IgD-negative memory B cell (primary cell): Measurements from ENCODE around the gene ATG5. TPM values are rescaled to one million over a fixed set of nuclear protein-coding genes. Genes with fewer than 3 reads are reported as not detected.
"Not testable (repeated sequence)": the region's sequence is repeated elsewhere in the genome, so short reads cannot be mapped to it uniquely, and the experiment has no call there.

Experiments
- H3K27ac Mint-ChIP-seq, 3 donors: one replicate each; pipeline ENCODE4 v1.8.0; 2020 to 2022; ENCODE audit warnings: mild to moderate bottlenecking in 3 of 3, mixed read lengths in 3 of 3, moderate library complexity in 1 of 3
- H3K27me3 Mint-ChIP-seq: one replicate; pipeline ENCODE4 v1.8.0; 2021; ENCODE audit warnings: mixed read lengths
- H3K36me3 Mint-ChIP-seq: one replicate; pipeline ENCODE4 v1.8.0; 2020; ENCODE audit warnings: mild to moderate bottlenecking, mixed read lengths
- H3K4me1 Mint-ChIP-seq, 3 donors: one replicate each; pipeline ENCODE4 v1.8.0; 2020 to 2022; ENCODE audit warnings: mixed read lengths in 3 of 3, mild to moderate bottlenecking in 1 of 3
- H3K4me3 Mint-ChIP-seq, 4 donors: one replicate each; pipeline ENCODE4 v1.8.0; 2020 to 2022; ENCODE audit warnings: mild to moderate bottlenecking in 4 of 4, mixed read lengths in 4 of 4, moderate library complexity in 3 of 4
- H3K9me3 Mint-ChIP-seq, 3 donors: one replicate each; pipeline ENCODE4 v1.8.0; 2020 to 2021; ENCODE audit warnings: mixed read lengths in 3 of 3, mild to moderate bottlenecking in 1 of 3
- polyA plus RNA-seq: library from polyadenylated mRNA; unstranded; fragments of 300-500 nt; fragmentation: Illumina TruSeq; gene quantifications from one replicate; pipeline ENCODE4 v1.2.3, GENCODE V29; 2021

Gene ATG5
- polyA plus RNA-seq, 1 donor from 2014 or later, result 31.4 TPM

DNA sequence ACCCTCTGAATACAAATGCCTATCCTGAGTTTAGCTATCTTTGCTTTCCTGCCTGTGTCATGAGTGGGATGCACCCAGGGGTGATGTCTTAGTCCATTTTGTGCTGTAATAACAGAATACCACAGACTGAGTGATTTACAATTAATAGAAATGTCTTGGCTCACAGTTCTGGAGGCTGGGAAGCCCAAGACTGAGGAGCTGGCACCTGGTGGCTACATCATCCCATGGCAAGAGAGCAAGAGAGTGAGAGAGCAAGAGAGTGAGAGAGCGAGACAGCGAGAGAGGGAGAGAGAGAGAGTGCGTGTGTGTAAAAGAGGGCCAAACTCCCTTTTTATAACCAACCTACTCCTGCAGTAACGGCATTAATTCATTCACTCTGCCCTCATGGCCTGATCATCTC lies 162.6 kb downstream of the ATG5 start:
- H3K36me3 Mint-ChIP-seq, result peaks cover 4% of the 10 kb centered on the region
- H3K4me1 Mint-ChIP-seq, result peaks cover 29 to 34% (median 30%) of the 10 kb centered on the region in 3 donors
- H3K9me3 Mint-ChIP-seq, result no peaks in the 10 kb centered on the region

DNA sequence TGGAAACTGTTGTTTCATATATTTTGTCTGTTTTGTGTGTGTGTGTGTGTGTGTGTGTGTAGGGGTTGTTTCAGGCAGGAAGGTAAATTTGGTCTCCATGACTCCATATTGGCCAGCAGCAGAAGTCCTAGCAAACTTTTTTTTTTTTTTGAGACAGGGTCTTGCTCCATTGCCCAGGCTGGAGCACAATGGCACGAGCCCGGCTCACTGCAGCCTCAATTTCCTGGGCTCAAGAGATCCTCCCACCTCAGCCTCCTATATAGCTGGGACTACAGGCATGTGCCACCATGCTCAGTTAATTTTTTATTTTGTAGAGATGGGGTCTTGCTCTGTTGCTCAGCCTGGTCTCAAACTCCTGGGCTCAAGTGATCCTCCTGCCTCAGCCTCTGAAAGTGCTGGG lies 163.7 kb downstream of the ATG5 start:
- no peaks in the 10 kb centered on the region for H3K9me3 Mint-ChIP-seq
- H3K27me3 Mint-ChIP-seq, result no peaks in the 10 kb centered on the region
- no peak overlapping the region for H3K4me3 Mint-ChIP-seq
- peaks cover 4% of the 10 kb centered on the region for H3K36me3 Mint-ChIP-seq
- peak overlapping the region in 1 of 3 donors; percentile 33 for H3K27ac Mint-ChIP-seq
- peaks cover 26 to 30% (median 29%) of the 10 kb centered on the region in 3 donors for H3K4me1 Mint-ChIP-seq

More for the DNA sequence above, 162.6 kb downstream of the ATG5 start:
- H3K27ac Mint-ChIP-seq, result peak overlapping the region; percentile 51 to 98 (median 97)
- no peaks in the 10 kb centered on the region for H3K27me3 Mint-ChIP-seq
- peak overlapping the region in 3 of 4 donors; percentile 1 to 82 (median 63) for H3K4me3 Mint-ChIP-seq

DNA sequence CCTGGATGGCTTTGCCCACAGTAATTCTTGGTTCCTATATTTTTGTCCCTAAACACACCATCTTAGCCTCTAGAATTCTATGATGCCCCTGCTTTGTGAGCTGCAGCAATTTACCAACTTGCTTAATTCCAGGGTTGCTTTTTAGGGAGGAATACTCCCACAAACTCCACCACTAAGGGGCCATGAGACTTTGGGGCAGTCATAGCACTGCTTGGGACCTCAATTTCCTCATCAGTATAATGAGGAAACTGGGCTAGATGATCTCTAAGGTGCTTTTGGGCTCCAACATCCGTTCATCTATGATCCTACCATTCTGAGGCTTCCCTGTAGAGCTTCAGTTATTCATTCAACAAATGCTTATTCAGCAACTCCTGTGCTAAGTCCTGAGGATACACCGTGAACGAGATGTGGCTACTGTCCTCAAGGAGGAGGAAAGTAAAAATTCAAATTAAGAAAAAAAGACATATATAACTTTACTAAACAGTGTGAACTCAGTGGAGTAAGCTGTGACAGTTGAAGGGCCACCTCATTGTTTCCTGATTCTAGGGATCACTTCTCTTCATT lies 164.2 kb downstream of the ATG5 start:
- Mint-ChIP-seq H3K27ac (peak overlapping the region in 1 of 3 donors; percentile 36), H3K4me3 (no peak overlapping the region), H3K9me3 (no peaks in the 10 kb centered on the region), H3K36me3 (peaks cover 4% of the 10 kb centered on the region), H3K4me1 (peaks cover 26 to 29% (median 29%) of the 10 kb centered on the region in 3 donors), H3K27me3 (no peaks in the 10 kb centered on the region)

DNA sequence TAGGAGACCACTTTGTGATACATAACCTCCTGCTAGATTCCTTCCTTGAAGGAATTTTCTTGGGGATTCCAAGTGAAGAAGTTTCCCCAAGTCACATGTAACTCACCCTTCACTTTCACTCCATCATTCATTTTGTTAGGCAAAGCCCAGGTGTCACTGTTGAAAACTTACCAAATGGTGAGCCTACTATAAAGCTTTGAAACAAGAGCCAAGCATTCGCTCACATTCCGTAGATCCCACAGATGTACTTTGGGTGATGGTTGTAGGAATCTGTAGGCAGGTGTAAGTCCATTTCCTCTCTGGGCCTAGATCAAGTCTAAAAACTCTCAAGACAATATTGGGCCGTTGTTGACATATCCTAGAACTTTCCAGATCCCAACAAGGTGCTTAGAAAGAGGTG lies 165.4 kb downstream of the ATG5 start:
- Mint-ChIP-seq H3K27ac (no peak overlapping the region), H3K9me3 (no peaks in the 10 kb centered on the region), H3K4me1 (peaks cover 23 to 24% (median 23%) of the 10 kb centered on the region in 3 donors), H3K27me3 (no peaks in the 10 kb centered on the region), H3K4me3 (no peak overlapping the region), H3K36me3 (peaks cover 2% of the 10 kb centered on the region)

DNA sequence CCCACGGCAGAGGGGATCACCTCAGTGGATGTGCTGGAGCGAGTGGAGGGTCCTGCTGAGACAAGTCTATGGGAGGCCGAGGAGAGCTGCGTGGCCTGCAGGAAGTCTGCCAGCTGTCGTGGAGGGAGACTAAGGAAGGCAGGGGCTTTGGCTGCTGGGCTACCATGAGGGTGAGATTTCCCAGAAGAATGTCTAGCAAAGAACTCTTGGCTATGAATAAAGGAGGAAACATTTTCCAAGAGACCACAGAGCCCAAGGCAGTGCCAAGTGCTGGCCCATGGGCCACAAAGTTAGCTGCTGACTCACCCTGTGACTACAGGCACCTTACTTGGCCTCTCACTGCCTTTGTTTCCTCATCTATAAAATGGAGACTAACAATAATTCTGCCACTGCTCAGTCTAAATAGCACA lies 166.0 kb downstream of the ATG5 start:
- peaks cover 2% of the 10 kb centered on the region for H3K36me3 Mint-ChIP-seq
- no peaks in the 10 kb centered on the region for H3K9me3 Mint-ChIP-seq
- H3K27ac Mint-ChIP-seq, result peak overlapping the region in 1 of 3 donors; percentile 47
- no peak overlapping the region for H3K4me3 Mint-ChIP-seq
- H3K27me3 Mint-ChIP-seq, result no peaks in the 10 kb centered on the region
- H3K4me1 Mint-ChIP-seq, result peaks cover 18 to 22% (median 18%) of the 10 kb centered on the region in 3 donors

DNA sequence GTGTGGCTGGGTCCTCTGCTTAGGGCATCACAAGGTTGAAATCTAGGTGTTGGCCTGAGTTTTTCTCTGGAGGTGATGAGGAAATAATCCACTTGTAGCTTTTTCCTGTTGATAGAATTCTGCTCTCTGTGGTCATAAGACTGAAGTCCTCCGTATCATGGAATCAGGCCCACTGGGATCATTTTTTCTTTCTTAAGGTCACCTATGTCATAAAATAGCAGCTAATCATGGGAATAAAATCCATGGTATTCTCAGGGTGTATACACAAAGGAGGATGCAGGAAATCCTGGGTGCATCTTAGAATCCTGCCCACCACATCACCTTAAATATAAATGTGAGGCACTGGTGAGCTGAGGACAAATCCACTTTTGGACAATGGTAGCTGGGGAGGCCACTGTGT lies 166.7 kb downstream of the ATG5 start:
- H3K27me3 Mint-ChIP-seq, result no peaks in the 10 kb centered on the region
- peaks cover 2% of the 10 kb centered on the region for H3K36me3 Mint-ChIP-seq
- peaks cover 11 to 17% (median 12%) of the 10 kb centered on the region in 3 donors for H3K4me1 Mint-ChIP-seq
- no peak overlapping the region for H3K4me3 Mint-ChIP-seq
- H3K9me3 Mint-ChIP-seq, result no peaks in the 10 kb centered on the region
- H3K27ac Mint-ChIP-seq, result no peak overlapping the region

DNA sequence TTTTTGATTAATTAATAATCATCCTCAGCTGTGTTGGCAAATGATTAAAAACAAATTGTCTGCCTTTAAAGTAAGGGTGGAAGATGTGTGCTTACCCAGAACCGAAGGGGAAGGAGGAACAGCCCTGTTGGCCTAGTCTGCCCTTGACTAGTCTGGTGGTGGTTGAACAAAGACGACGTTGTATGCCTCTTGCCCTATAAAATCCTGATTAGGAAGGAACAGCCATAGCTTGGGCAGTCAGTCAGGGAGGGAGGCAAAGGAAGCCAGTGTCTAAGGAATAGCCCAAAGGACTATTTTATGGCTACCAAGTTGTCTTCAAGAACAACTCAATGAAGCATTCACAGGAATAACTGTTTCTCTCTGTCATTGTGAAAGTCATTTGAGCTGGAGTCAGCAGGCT lies 168.7 kb downstream of the ATG5 start:
- Mint-ChIP-seq H3K27me3 (no peaks in the 10 kb centered on the region), H3K27ac (no peak overlapping the region), H3K4me1 (peaks cover 0 to 4% (median 0%) of the 10 kb centered on the region in 3 donors), H3K4me3 (no peak overlapping the region), H3K9me3 (no peaks in the 10 kb centered on the region), H3K36me3 (no peaks in the 10 kb centered on the region)

DNA sequence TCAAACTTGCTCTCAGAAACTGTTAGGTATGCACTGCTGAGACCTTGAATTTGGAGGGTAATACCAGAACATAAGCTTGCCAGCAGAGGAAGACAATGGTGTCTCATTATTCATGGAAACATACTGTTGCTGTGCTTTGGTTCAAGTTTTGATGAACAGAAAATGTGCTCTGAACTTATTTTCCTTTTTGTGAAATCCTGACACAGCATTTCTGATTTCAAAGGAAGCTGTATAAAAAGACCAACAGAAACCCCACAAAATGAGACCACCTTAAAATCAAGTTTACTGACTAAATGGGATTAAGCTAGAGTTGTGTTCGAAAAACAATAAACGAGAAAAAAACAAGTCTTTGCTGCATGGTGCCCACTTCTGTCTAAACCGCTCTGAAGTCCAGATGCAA lies 169.1 kb downstream of the ATG5 start:
- Mint-ChIP-seq H3K4me3 (no peak overlapping the region), H3K27ac (no peak overlapping the region), H3K27me3 (no peaks in the 10 kb centered on the region), H3K9me3 (no peaks in the 10 kb centered on the region), H3K36me3 (no peaks in the 10 kb centered on the region), H3K4me1 (no peaks in the 10 kb centered on the region)

DNA sequence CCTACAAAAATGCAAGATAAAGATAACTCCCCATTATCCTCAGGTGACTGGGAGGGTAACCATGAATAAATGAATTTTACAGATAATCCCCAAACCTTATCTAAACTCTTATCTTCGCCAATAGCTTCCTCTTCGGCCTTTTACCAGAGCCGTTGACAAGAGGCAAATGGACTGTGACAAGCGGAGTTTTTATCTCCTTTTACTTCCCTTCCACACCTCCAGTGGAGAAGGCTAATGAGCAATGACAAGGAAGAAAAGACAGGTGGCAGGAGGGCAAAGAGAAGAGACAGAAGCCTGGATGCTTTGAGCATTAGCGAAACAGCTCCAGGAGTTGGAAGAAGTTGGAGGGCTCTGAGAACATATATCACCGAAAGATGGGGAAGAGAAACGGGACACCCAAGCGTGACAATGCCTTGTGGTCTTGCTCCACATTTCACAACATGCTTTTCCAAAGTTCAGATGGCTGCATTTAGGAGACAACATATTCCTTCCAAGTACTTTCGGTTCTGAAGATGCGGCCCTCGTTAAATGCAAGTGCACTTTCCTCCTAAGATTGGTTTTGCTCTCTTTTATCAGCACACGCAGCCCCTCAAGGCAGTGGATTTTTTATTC lies 170.2 kb downstream of the ATG5 start:
- H3K36me3 Mint-ChIP-seq, result no peaks in the 10 kb centered on the region
- H3K9me3 Mint-ChIP-seq, result peaks cover 0 to 2% (median 0%) of the 10 kb centered on the region in 3 donors
- H3K4me3 Mint-ChIP-seq, result no peak overlapping the region
- no peaks in the 10 kb centered on the region for H3K4me1 Mint-ChIP-seq
- H3K27ac Mint-ChIP-seq, result no peak overlapping the region
- no peaks in the 10 kb centered on the region for H3K27me3 Mint-ChIP-seq

DNA sequence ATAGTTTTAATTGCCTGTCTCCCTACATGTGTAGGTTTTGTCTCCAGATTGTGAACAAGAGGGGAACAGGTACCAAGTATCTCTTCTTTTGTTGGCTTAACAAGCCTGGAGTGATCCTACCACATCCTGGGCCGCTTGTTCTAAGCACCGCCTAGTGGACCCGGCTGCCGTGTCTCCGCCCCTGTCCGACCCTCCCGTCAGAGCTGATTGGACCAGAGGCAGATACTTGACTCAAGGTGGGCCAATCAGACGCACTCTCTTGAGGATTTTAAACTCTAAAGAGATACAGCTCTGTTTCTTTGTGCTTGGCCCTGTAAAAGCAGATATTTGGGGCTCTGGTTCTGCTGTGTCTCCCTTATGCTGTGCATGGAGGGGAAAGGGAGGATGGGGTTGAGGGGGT lies 171.2 kb downstream of the ATG5 start:
- H3K36me3 Mint-ChIP-seq, result no peaks in the 10 kb centered on the region
- no peak overlapping the region for H3K4me3 Mint-ChIP-seq
- no peaks in the 10 kb centered on the region for H3K27me3 Mint-ChIP-seq
- peaks cover 0 to 1% (median 0%) of the 10 kb centered on the region in 3 donors for H3K4me1 Mint-ChIP-seq
- peak overlapping the region in 1 of 3 donors; percentile 32 for H3K27ac Mint-ChIP-seq
- peaks cover 0 to 2% (median 0%) of the 10 kb centered on the region in 3 donors for H3K9me3 Mint-ChIP-seq

DNA sequence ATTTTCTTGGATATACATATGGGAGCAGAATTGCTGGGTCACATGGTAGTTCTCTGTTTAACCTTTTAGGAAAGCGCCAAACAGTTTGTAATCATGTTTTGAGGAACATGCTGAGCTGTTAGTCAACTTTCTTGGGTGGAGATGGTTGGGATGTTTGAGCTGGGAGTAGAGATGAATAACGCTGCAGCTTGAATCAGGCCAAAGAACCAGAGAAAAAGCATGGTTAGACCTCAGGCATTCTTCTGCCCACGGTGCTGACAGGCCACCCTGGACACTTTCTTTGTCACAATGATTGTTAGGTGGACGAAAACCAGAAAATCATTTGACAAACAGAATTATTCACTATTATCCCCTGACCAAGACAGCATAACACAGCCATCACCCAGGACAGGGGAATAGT lies 172.6 kb downstream of the ATG5 start:
- Mint-ChIP-seq H3K27me3 (no peaks in the 10 kb centered on the region), H3K36me3 (no peaks in the 10 kb centered on the region), H3K4me1 (peaks cover 0 to 1% (median 0%) of the 10 kb centered on the region in 3 donors)

DNA sequence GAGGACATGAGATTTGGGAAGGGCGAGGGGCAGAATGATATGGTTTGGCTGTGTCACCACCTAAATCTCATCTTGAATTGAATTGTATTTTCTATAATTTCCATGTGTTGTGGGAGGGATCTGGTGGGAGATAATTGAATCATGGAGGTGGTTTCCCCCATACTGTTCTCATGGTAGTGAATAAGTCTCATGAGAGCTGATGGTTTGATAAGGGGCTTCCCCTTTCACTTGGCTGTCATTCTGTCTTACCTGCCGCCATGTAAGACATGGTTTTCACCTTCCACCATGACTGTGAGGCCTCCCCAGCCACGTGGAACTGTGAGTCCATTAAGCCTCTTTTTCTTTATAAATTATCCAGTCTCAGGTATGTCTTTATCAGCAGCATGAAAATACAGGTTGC lies 173.1 kb downstream of the ATG5 start:
- not testable (repeated sequence) for H3K4me1 Mint-ChIP-seq, H3K36me3 Mint-ChIP-seq, H3K27me3 Mint-ChIP-seq, H3K4me3 Mint-ChIP-seq, H3K27ac Mint-ChIP-seq, H3K9me3 Mint-ChIP-seq

More for the DNA sequence above, 172.6 kb downstream of the ATG5 start:
- H3K27ac Mint-ChIP-seq, result no peak overlapping the region
- H3K4me3 Mint-ChIP-seq, result no peak overlapping the region
- H3K9me3 Mint-ChIP-seq, result peaks cover 0 to 2% (median 0%) of the 10 kb centered on the region in 3 donors

DNA sequence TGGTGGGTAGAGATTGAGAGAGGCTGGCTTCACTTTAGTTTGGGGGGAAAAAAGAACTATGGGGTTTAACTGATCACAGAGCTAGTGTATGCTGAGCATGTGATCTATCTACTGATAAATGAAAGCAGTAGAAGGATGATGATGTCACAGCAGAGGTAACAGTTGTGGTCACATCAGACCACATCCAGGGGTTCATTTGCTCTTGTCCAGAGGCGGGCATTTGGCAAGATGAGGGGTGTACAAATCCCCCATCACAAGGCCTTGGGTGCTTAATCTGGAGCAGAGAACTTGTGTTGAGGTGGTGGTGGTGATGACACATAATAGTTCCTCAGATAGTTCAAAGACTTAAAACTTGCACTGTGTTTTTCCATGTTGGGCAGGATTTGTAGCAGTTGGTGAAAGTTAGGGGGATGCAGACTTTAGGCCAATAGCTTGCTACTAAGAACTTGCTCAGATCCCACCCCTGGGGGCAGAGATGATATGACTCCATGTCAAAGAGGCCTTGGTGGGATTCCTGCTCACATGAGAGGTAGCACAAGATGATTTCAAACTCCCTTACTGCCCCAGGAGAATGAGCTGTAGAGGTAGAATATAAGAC lies 176.0 kb downstream of the ATG5 start:
- peaks cover 0 to 2% (median 0%) of the 10 kb centered on the region in 3 donors for H3K9me3 Mint-ChIP-seq
- no peaks in the 10 kb centered on the region for H3K27me3 Mint-ChIP-seq
- peaks cover 11 to 17% (median 14%) of the 10 kb centered on the region in 3 donors for H3K4me1 Mint-ChIP-seq
- H3K27ac Mint-ChIP-seq, result peak overlapping the region in 1 of 3 donors; percentile 2
- H3K4me3 Mint-ChIP-seq, result no peak overlapping the region
- H3K36me3 Mint-ChIP-seq, result no peaks in the 10 kb centered on the region

DNA sequence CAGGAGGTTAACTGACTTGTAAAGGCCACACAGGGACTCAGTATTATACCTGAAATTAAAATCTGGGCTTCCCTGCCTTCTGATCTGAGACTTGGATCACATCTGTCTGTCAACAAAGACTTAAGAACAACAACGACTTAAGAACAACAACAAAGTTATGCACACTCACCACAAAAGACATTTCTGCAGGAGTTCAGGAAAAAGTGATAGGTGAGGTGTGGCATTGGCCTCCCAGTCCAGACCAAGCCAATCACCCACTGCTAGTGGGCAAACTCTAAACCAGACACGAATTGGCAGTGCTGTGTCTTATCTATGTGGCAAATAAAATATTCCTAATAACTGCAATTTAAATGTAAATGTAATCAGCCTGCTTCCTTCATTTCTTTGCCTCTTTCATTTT lies 178.1 kb downstream of the ATG5 start:
- Mint-ChIP-seq H3K9me3 (peaks cover 0 to 2% (median 0%) of the 10 kb centered on the region in 3 donors), H3K27ac (peak overlapping the region in 1 of 3 donors; percentile 32), H3K4me1 (peaks cover 15 to 18% (median 17%) of the 10 kb centered on the region in 3 donors), H3K36me3 (no peaks in the 10 kb centered on the region), H3K4me3 (no peak overlapping the region), H3K27me3 (no peaks in the 10 kb centered on the region)

DNA sequence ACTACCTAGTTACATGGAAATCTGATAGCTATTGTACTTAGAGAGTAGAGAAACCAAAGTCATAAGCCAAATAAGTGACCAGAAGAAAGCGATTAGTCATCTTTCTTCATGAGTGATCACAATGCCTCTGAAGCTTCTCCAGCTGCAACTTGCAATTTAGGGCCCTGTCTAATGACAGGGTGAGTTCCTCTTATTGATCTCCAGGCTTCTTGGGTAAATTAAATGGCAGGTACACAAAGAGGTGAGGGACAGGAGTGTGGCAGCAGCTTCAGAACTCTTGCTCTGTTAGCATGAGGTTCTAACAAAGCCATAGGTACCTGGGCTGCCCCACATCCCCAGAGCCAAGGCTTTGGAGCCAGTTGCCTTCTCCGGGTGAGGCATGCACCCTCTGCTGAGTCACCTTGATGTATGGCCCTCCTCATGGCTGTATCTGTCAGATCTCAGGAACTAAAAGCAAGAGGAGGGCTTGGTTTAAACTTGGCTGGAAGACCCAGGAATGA lies 178.7 kb downstream of the ATG5 start:
- H3K9me3 Mint-ChIP-seq, result peaks cover 0 to 2% (median 0%) of the 10 kb centered on the region in 3 donors
- H3K4me1 Mint-ChIP-seq, result peaks cover 21 to 24% (median 22%) of the 10 kb centered on the region in 3 donors
- peak overlapping the region in 2 of 3 donors; percentile 1 to 29 for H3K27ac Mint-ChIP-seq
- peaks cover 2% of the 10 kb centered on the region for H3K27me3 Mint-ChIP-seq
- no peaks in the 10 kb centered on the region for H3K36me3 Mint-ChIP-seq
- H3K4me3 Mint-ChIP-seq, result no peak overlapping the region
